ENCODE results near the gene FDCSP. TPM values are rescaled to one million over a fixed set of nuclear protein-coding genes. Genes with fewer than 3 reads are reported as not detected.

FDCSP gene
- polyA plus RNA-seq, 1 of the 3 experiments (the other 2 are of a cell fraction), result not detected

DNA sequence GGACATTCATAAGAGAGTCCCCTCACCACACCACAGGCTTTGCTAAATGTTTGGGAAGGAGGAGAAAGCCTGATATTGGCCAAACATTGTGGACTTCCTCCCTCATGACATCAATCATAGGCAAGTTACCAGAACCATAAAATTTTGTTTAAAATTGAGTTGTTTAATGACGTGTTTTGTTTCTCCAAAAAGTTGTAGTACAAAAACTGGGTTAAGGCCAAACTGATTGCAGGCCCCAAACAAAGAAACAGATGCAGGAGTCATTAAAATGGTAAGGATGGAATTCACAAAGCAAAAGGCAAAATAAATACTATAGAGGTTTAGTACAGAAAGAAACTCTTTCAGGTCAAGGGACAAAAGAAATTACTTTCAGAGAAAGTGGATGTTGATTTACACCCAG, 34.3 kb upstream of the FDCSP start:
- H3K27ac ChIP-seq (ENCODE audit: low read depth in 2 of 2, low read length in 1 of 2), result no peak overlapping the region
- no peaks in the 10 kb centered on the region for H3K9me3 ChIP-seq
- no peaks in the 10 kb centered on the region for H4K20me1 ChIP-seq (ENCODE audit: insufficient read depth)
- no peaks in the 10 kb centered on the region for H3K4me1 ChIP-seq (ENCODE audit: control insufficient read depth in 1 of 2, insufficient read depth in 2 of 2, low read depth in 1 of 2, low read length in 1 of 2)
- no peak overlapping the region for H3K4me3 ChIP-seq (ENCODE audit: low read depth in 2 of 2, low read length in 1 of 2)
- no peaks in the 10 kb centered on the region for H3K9me2 ChIP-seq
- H3K9ac ChIP-seq, result no peak overlapping the region
- no peaks in the 10 kb centered on the region for H3F3A ChIP-seq (replicated peaks; ENCODE audit: insufficient read depth)
- no peak for DNase-seq
- peaks cover 5% of the 10 kb centered on the region; the same call in 1 of the 2 replicates for H3K27me3 ChIP-seq (ENCODE audit: insufficient read depth)
- no peak overlapping the region for H3K4me2 ChIP-seq
- POLR2A ChIA-PET, result no interaction called here
- no peak for TF ChIP-seq RXRA (IDR thresholded peaks at IDR 0.05; ENCODE audit: borderline replicate concordance, low read depth)
- TF ChIP-seq, protein P1, sequence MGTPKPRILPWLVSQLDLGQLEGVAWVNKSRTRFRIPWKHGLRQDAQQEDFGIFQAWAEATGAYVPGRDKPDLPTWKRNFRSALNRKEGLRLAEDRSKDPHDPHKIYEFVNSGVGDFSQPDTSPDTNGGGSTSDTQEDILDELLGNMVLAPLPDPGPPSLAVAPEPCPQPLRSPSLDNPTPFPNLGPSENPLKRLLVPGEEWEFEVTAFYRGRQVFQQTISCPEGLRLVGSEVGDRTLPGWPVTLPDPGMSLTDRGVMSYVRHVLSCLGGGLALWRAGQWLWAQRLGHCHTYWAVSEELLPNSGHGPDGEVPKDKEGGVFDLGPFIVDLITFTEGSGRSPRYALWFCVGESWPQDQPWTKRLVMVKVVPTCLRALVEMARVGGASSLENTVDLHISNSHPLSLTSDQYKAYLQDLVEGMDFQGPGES (IDR thresholded peaks at IDR 0.05; ENCODE audit: low read depth, low read length), result no peak
- no peak for TF ChIP-seq RCOR1 (IDR thresholded peaks at IDR 0.05; ENCODE audit: low read length)
- no peak for TF ChIP-seq MXI1 (IDR thresholded peaks at IDR 0.05; ENCODE audit: low read depth, low read length)
- TF ChIP-seq, protein P2, sequence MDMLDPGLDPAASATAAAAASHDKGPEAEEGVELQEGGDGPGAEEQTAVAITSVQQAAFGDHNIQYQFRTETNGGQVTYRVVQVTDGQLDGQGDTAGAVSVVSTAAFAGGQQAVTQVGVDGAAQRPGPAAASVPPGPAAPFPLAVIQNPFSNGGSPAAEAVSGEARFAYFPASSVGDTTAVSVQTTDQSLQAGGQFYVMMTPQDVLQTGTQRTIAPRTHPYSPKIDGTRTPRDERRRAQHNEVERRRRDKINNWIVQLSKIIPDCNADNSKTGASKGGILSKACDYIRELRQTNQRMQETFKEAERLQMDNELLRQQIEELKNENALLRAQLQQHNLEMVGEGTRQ (IDR thresholded peaks at IDR 0.05; ENCODE audit: borderline replicate concordance, low read depth, low read length), result no peak
- TF ChIP-seq EP300 (IDR thresholded peaks at IDR 0.05; ENCODE audit: borderline replicate concordance in 1 of 2, low read depth in 1 of 2, low read length in 1 of 2), result no peak
- no peak for TF ChIP-seq POLR2AphosphoS5 (IDR thresholded peaks at IDR 0.05; ENCODE audit: low read depth, low read length)
- TF ChIP-seq RFX5 (IDR thresholded peaks at IDR 0.05; ENCODE audit: low read length), result no peak
- TF ChIP-seq EZH2phosphoT487 (IDR thresholded peaks at IDR 0.05; ENCODE audit: borderline replicate concordance, low read depth), result no peak
- no peak for TF ChIP-seq SIN3A (IDR thresholded peaks at IDR 0.05; ENCODE audit: borderline replicate concordance, low read depth, low read length)
- no peak for TF ChIP-seq GABPA (IDR thresholded peaks at IDR 0.05; ENCODE audit: low read depth)
- TF ChIP-seq FOSL2 (IDR thresholded peaks at IDR 0.05; ENCODE audit: borderline replicate concordance, low read depth), result no peak
- TF ChIP-seq RAD21 (IDR thresholded peaks at IDR 0.05; ENCODE audit: low read length), result no peak
- no peak for TF ChIP-seq NFIC (IDR thresholded peaks at IDR 0.05; ENCODE audit: borderline replicate concordance)
- TF ChIP-seq FOXJ3 (CRISPR knock-in tag; IDR thresholded peaks at IDR 0.05), result no peak
- TF ChIP-seq GATA2 (CRISPR knock-in tag; IDR thresholded peaks at IDR 0.05), result no peak
- no peak for TF ChIP-seq TCF12 (IDR thresholded peaks at IDR 0.05)
- TF ChIP-seq, protein P3, sequence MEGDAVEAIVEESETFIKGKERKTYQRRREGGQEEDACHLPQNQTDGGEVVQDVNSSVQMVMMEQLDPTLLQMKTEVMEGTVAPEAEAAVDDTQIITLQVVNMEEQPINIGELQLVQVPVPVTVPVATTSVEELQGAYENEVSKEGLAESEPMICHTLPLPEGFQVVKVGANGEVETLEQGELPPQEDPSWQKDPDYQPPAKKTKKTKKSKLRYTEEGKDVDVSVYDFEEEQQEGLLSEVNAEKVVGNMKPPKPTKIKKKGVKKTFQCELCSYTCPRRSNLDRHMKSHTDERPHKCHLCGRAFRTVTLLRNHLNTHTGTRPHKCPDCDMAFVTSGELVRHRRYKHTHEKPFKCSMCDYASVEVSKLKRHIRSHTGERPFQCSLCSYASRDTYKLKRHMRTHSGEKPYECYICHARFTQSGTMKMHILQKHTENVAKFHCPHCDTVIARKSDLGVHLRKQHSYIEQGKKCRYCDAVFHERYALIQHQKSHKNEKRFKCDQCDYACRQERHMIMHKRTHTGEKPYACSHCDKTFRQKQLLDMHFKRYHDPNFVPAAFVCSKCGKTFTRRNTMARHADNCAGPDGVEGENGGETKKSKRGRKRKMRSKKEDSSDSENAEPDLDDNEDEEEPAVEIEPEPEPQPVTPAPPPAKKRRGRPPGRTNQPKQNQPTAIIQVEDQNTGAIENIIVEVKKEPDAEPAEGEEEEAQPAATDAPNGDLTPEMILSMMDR (IDR thresholded peaks at IDR 0.05), result no peak
- TF ChIP-seq, protein P4, sequence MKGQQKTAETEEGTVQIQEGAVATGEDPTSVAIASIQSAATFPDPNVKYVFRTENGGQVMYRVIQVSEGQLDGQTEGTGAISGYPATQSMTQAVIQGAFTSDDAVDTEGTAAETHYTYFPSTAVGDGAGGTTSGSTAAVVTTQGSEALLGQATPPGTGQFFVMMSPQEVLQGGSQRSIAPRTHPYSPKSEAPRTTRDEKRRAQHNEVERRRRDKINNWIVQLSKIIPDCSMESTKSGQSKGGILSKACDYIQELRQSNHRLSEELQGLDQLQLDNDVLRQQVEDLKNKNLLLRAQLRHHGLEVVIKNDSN (IDR thresholded peaks at IDR 0.05; ENCODE audit: borderline replicate concordance, low read depth), result no peak
- H2AFZ ChIP-seq (ENCODE audit: low read depth), result no peak overlapping the region
- WGBS (ENCODE audit: low lambda C conversion rate), result 3% methylated on average over 1 of the region's 1 CpG
- CTCF ChIA-PET, result interaction anchor here (2.9 kb wide), 1 partner anchor 8 kb away, joined by 15 read pairs; no protein-coding TSS in a partner anchor
- H3K36me3 ChIP-seq (replicated peaks in 1 of 2; ENCODE audit: control insufficient read depth in 1 of 2, insufficient read depth in 2 of 2, low read length in 1 of 2), result no peaks in the 10 kb centered on the region
- no peaks in the 10 kb centered on the region for H3K79me2 ChIP-seq (ENCODE audit: insufficient read depth)

Measured in SK-N-SH (cell line).